Stimulated activated CD4-positive, alpha-beta T cell treated with anti-CD3 and anti-CD28 coated beads, Interleukin-15, amount 100 ng/mL, for 1 hour (primary cell): ENCODE data around the gene TK1.

Experiments used
- DNase-seq, 2 donors: peaks; one replicate each; pipeline ENCODE4 v3.0.0-alpha.2; 2020; ENCODE audit warnings: low read depth in 1 of 2, low spot score in 1 of 2

Gene TK1

GRCh38 chr17:78135858-78136500 lies 50.9 kb downstream of the TK1 start:
- no peak for DNase-seq

GRCh38 chr17:78134899-78135385 lies 51.9 kb downstream of the TK1 start:
- DNase-seq: no peak

- peak in 1 of 2 donors; percentile 67 for DNase-seq
Measured at GRCh38 chr17:78133971-78134898, 52.6 kb downstream of the TK1 start.

GRCh38 chr17:78133179-78133951 lies 53.5 kb downstream of the TK1 start:
- DNase-seq: no peak

- no peak for DNase-seq
Measured at GRCh38 chr17:78132767-78133178, 54.1 kb downstream of the TK1 start.

- no peak for DNase-seq
Measured at GRCh38 chr17:78132084-78132676, 54.7 kb downstream of the TK1 start.

- DNase-seq: no peak
Measured at GRCh38 chr17:78131172-78132083, 55.4 kb downstream of the TK1 start.

GRCh38 chr17:78130437-78131101 lies 56.3 kb downstream of the TK1 start, which contains the start of gene TMC8:
Gene TMC8, plus strand, starts transcription at chr17:78130771. Its CDS starts 818 bp downstream, at chr17:78131589.
- DNase-seq: peak in 1 of 2 donors; percentile 60

GRCh38 chr17:78130090-78130436 lies 56.8 kb downstream of the TK1 start:
- DNase-seq: no peak

- DNase-seq: no peak
Measured at GRCh38 chr17:78129351-78130089, 57.3 kb downstream of the TK1 start.

- peak in 1 of 2 donors; percentile 51 for DNase-seq
Measured at GRCh38 chr17:78128551-78129350, 58.1 kb downstream of the TK1 start, which contains the start of gene TMC6. Gene TMC6, minus strand, starts transcription at chr17:78128755. Its CDS starts 1,923 bp downstream, at chr17:78126832.

GRCh38 chr17:78127888-78128550 lies 58.8 kb downstream of the TK1 start:
- DNase-seq: no peak

GRCh38 chr17:78127239-78127887 lies 59.5 kb downstream of the TK1 start:
- peak in 1 of 2 donors; percentile 52 for DNase-seq

GRCh38 chr17:78126895-78127238 lies 60.0 kb downstream of the TK1 start:
- DNase-seq: no peak

GRCh38 chr17:78125976-78126894 lies 60.6 kb downstream of the TK1 start:
- no peak for DNase-seq
